ENCODE data around the gene PCDHGA1.

The PCDHGA1 gene

GRCh38 chr5:141529873-141530272, 199.6 kb downstream of the PCDHGA1 start:
- DNase-seq (ENCODE audit: low read depth, low spot score): no peak

GRCh38 chr5:141532726-141533125, 202.4 kb downstream of the PCDHGA1 start:
- no peak for DNase-seq (ENCODE audit: low read depth, low spot score)

GRCh38 chr5:141533897-141534296, 203.6 kb downstream of the PCDHGA1 start:
- no peak for DNase-seq (ENCODE audit: low read depth, low spot score)

GRCh38 chr5:141534492-141535213, 204.3 kb downstream of the PCDHGA1 start:
- DNase-seq (ENCODE audit: low read depth, low spot score): no peak

GRCh38 chr5:141543053-141543452, 212.7 kb downstream of the PCDHGA1 start:
- no peak for DNase-seq (ENCODE audit: low read depth, low spot score)

GRCh38 chr5:141547488-141547887, 217.2 kb downstream of the PCDHGA1 start:
- DNase-seq (ENCODE audit: low read depth, low spot score): no peak

- no peak for DNase-seq (ENCODE audit: low read depth, low spot score)
Measured at GRCh38 chr5:141547921-141548320, 217.6 kb downstream of the PCDHGA1 start.

- peak; percentile 81 for DNase-seq (ENCODE audit: low read depth, low spot score)
Measured at GRCh38 chr5:141557681-141558136, 227.4 kb downstream of the PCDHGA1 start.

GRCh38 chr5:141558150-141558549, 227.8 kb downstream of the PCDHGA1 start:
- no peak for DNase-seq (ENCODE audit: low read depth, low spot score)

GRCh38 chr5:141559461-141559860, 229.1 kb downstream of the PCDHGA1 start:
- DNase-seq (ENCODE audit: low read depth, low spot score): no peak

- no peak for DNase-seq (ENCODE audit: low read depth, low spot score)
Measured at GRCh38 chr5:141560151-141560550, 229.8 kb downstream of the PCDHGA1 start.

- DNase-seq (ENCODE audit: low read depth, low spot score): peak; percentile 97
Measured at GRCh38 chr5:141560725-141561483, 230.6 kb downstream of the PCDHGA1 start.
